CD14-positive monocyte (primary cell): ENCODE results near the gene NEURL4. TPM values are rescaled to one million over a fixed set of nuclear protein-coding genes. Genes with fewer than 3 reads are reported as not detected.

Experiments used
- DNase-seq, 3 donors: peaks; one replicate each; pipeline ENCODE4 v3.0.0-alpha.2; 2011 to 2022
- H2AFZ ChIP-seq: 2 replicates; pipeline ENCODE4 v1.6.0; 2012; ENCODE audit warnings: mild to moderate bottlenecking, low read depth, low read length, inconsistent platforms; ENCODE audit not compliant: insufficient read depth, poor library complexity, severe bottlenecking
- H3K27ac ChIP-seq, 2 donors: 1 replicate in 1 of 2; 2 replicates in 1 of 2; pipeline ENCODE4 v1.5.1; 2012 to 2013; ENCODE audit warnings: low read length in 2 of 2, control low read depth in 1 of 2, inconsistent platforms in 1 of 2, low read depth in 1 of 2, mild to moderate bottlenecking in 1 of 2
- H3K27me3 ChIP-seq, 2 donors: one replicate each; pipeline versions ENCODE4 v1.6.0 to v1.6.1; 2011 to 2013; ENCODE audit warnings: low read length in 2 of 2; ENCODE audit not compliant: control insufficient read depth in 2 of 2, insufficient read depth in 2 of 2
- H3K36me3 ChIP-seq, 2 donors: replicated peaks in 1 of 2; 1 replicate in 1 of 2; 2 replicates in 1 of 2; pipeline versions ENCODE4 v1.5.1 to v1.6.1; 2012 to 2013; ENCODE audit warnings: low read length in 2 of 2, control low read depth in 1 of 2, inconsistent platforms in 1 of 2, mild to moderate bottlenecking in 1 of 2; ENCODE audit not compliant: insufficient read depth in 2 of 2, control insufficient read depth in 1 of 2
- H3K4me1 ChIP-seq, 2 donors: 1 replicate in 1 of 2; 2 replicates in 1 of 2; pipeline versions ENCODE4 v1.5.1 to v1.6.1; 2012 to 2013; ENCODE audit warnings: low read length in 2 of 2, control low read depth in 1 of 2, inconsistent platforms in 1 of 2, mild to moderate bottlenecking in 1 of 2, moderate library complexity in 1 of 2; ENCODE audit not compliant: insufficient read depth in 2 of 2, control insufficient read depth in 1 of 2
- H3K4me2 ChIP-seq: replicated peaks from 2 replicates; pipeline ENCODE3; 2012; ENCODE audit warnings: low read length, moderate library complexity, mild to moderate bottlenecking; ENCODE audit not compliant: poor library complexity, severe bottlenecking; ENCODE audit errors: extremely low read depth
- H3K4me3 ChIP-seq, 3 experiments: fragments of 200-600 bp in 1 of 3; sonication (generic) in 1 of 3; replicated peaks in 1 of 3; 1 replicate in 2 of 3; 2 replicates in 1 of 3; pipeline ENCODE4 v1.5.1; 2011 to 2013; ENCODE audit warnings: low read length in 3 of 3, mild to moderate bottlenecking in 3 of 3, control low read depth in 2 of 3, low read depth in 2 of 3, inconsistent platforms in 1 of 3, moderate library complexity in 1 of 3
- H3K79me2 ChIP-seq: 2 replicates; pipeline ENCODE4 v1.6.0; 2012; ENCODE audit warnings: mild to moderate bottlenecking, control low read depth, inconsistent platforms, low read length, moderate library complexity; ENCODE audit not compliant: insufficient read depth
- H3K9ac ChIP-seq: 2 replicates; pipeline ENCODE4 v1.6.0; 2017; ENCODE audit warnings: low read length, mild to moderate bottlenecking; ENCODE audit not compliant: insufficient read depth, poor library complexity, severe bottlenecking
- H3K9me3 ChIP-seq, 2 donors: replicated peaks in 1 of 2; 1 replicate in 1 of 2; 2 replicates in 1 of 2; pipeline versions ENCODE4 v1.5.1 to v1.6.1; 2012 to 2013; ENCODE audit warnings: low read length in 2 of 2, control low read depth in 1 of 2; ENCODE audit not compliant: control insufficient read depth in 1 of 2, insufficient read depth in 1 of 2
- H4K20me1 ChIP-seq: 2 replicates; pipeline ENCODE4 v1.6.0; 2012; ENCODE audit warnings: mild to moderate bottlenecking, low read length, control low read depth, moderate library complexity; ENCODE audit not compliant: insufficient read depth
- H3K27ac Mint-ChIP-seq, 7 donors: one replicate each; pipeline ENCODE4 v1.8.0; 2020; ENCODE audit warnings: mild to moderate bottlenecking in 7 of 7, mixed read lengths in 7 of 7, moderate library complexity in 6 of 7, inconsistent platforms in 2 of 7
- H3K27me3 Mint-ChIP-seq, 3 donors: one replicate each; pipeline ENCODE4 v1.8.0; 2021 to 2022; ENCODE audit warnings: low read depth in 3 of 3, mild to moderate bottlenecking in 3 of 3, mixed read lengths in 3 of 3, moderate library complexity in 3 of 3, inconsistent platforms in 1 of 3
- H3K36me3 Mint-ChIP-seq, 2 donors: one replicate each; pipeline ENCODE4 v1.8.0; 2020; ENCODE audit warnings: mixed read lengths in 2 of 2, inconsistent platforms in 1 of 2, mild to moderate bottlenecking in 1 of 2
- H3K4me1 Mint-ChIP-seq: one replicate; pipeline ENCODE4 v1.8.0; 2020; ENCODE audit warnings: mild to moderate bottlenecking, mixed read lengths
- H3K4me3 Mint-ChIP-seq, 2 donors: one replicate each; pipeline ENCODE4 v1.8.0; 2020; ENCODE audit warnings: mild to moderate bottlenecking in 2 of 2, mixed read lengths in 2 of 2, moderate library complexity in 1 of 2
- H3K9me3 Mint-ChIP-seq, 7 donors: one replicate each; pipeline ENCODE4 v1.8.0; 2020 to 2022; ENCODE audit warnings: mixed read lengths in 7 of 7, mild to moderate bottlenecking in 6 of 7, moderate library complexity in 6 of 7, inconsistent platforms in 2 of 7
- WGBS: methylation state at CpG from one replicate; pipeline ENCODE4 v1.1.5; 2013; ENCODE audit warnings: missing lambda C conversion rate; ENCODE audit not compliant: insufficient coverage; 5-methylcytosine and 5-hydroxymethylcytosine counted together
- intact Hi-C, 2 donors: fragments of 100-400 bp; cut with micrococcal nuclease; formaldehyde crosslinking; loops; one replicate each; pipeline versions ENCODE4 v1.15.0 to v1.15.1; 2023
- polyA plus RNA-seq, 3 donors: library from polyadenylated mRNA; depleted of rRNA in 1 of 3; unstranded in 2 of 3; stranded (reverse) in 1 of 3; fragments of 300-500 nt in 2 of 3; fragments of >200 nt in 1 of 3; fragmentation: Illumina TruSeq in 2 of 3; gene quantifications; 1 replicate in 2 of 3; 2 replicates in 1 of 3; pipeline ENCODE4 v1.2.3, GENCODE V29; 2012 to 2021
- TF ChIP-seq, protein P1 (sequence below): fragments of 200-600 bp; IDR thresholded peaks from one replicate; pipeline ENCODE4 v1.8.0; 2022; ENCODE audit warnings: antibody characterized with exemption, mild to moderate bottlenecking

The NEURL4 gene
- polyA plus RNA-seq, 3 donors, result 0.35 to 42.6 (median 0.44) TPM

DNA sequence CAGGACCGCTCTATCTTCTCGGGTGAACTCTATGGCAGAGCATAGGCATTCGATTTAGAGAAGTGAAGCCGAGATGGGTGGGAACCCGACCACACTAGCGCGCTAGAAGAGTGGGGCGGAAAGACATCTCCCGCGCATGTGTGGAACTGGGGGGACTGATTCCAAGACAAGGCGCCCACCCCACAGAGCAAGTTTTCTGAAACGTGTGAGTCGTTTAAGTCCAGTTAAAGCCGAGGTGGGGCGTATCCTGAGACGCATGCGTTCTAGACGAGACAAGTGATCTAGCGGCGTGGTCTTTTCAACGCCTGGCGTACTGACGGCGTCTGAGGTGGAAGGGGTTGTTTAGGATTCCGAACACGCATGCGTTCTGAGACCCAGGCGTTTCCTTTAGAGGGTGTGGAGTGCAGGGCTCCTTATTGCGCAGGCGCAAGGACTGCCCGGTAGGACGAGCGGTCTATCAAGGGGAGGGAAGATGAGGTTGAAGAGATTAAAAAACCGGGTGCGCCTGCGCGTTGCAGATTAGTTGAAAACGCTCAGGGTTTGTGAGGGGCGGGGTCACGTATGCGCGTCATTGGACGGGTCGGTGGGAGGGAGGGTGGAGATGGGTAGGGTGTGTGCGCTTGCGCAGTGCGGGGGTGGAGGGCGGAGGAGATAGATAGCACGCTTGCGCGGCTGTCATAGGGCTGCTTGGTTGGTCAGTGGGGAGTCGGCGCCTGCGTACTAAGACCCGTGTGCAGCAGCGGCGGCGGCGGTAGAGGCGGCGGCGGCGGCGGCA, 22.0 kb downstream of the NEURL4 start, which contains the start of gene EIF5A:
Gene EIF5A (plus strand): TSS at position 718 of the 775 bp plus-strand sequence. CDS start 2,008 bp downstream, outside the sequence.
- Mint-ChIP-seq H3K4me1 (peaks cover 21% of the 10 kb centered on the region), H3K27ac (peak within 1 kb of the TSS; percentile 96 to 100 (median 99)), H3K36me3 (peaks cover 28 to 31% of the 10 kb centered on the region in 2 donors), H3K9me3 (peaks cover 0 to 3% (median 0%) of the 10 kb centered on the region in 7 donors), H3K27me3 (peaks cover 0 to 5% (median 4%) of the 10 kb centered on the region in 3 donors), H3K4me3 (peak within 1 kb of the TSS; percentile 85 to 93)
- H3K36me3 ChIP-seq, result peaks cover 27% of the 10 kb centered on the region in 2 donors
- peak; percentile 100 for DNase-seq
- peak within 1 kb of the TSS; percentile 93 for H3K9ac ChIP-seq
- no peaks in the 10 kb centered on the region for H3K9me3 ChIP-seq
- TF ChIP-seq, protein P1, sequence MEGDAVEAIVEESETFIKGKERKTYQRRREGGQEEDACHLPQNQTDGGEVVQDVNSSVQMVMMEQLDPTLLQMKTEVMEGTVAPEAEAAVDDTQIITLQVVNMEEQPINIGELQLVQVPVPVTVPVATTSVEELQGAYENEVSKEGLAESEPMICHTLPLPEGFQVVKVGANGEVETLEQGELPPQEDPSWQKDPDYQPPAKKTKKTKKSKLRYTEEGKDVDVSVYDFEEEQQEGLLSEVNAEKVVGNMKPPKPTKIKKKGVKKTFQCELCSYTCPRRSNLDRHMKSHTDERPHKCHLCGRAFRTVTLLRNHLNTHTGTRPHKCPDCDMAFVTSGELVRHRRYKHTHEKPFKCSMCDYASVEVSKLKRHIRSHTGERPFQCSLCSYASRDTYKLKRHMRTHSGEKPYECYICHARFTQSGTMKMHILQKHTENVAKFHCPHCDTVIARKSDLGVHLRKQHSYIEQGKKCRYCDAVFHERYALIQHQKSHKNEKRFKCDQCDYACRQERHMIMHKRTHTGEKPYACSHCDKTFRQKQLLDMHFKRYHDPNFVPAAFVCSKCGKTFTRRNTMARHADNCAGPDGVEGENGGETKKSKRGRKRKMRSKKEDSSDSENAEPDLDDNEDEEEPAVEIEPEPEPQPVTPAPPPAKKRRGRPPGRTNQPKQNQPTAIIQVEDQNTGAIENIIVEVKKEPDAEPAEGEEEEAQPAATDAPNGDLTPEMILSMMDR, result no peak
- H3K27me3 ChIP-seq, result no peaks in the 10 kb centered on the region
- H3K4me2 ChIP-seq, result peak within 1 kb of the TSS; percentile 87
- peaks cover 24 to 26% of the 10 kb centered on the region in 2 donors for H3K4me1 ChIP-seq
- H2AFZ ChIP-seq, result peak within 1 kb of the TSS; percentile 82
- peaks cover 41% of the 10 kb centered on the region for H4K20me1 ChIP-seq
- intact Hi-C loops, result loop anchor here (2.0 to 10.0 kb wide), 5 partner anchors 54 to 378 kb away; partner anchors contain the start of genes ELP5 (in 2 of the 2), PHF23 (in 2 of the 2), CTDNEP1 (in 1 of the 2) and MPDU1 (in 1 of the 2)
- H3K79me2 ChIP-seq, result peaks cover 44% of the 10 kb centered on the region
- peak within 1 kb of the TSS; percentile 95 to 96 for H3K27ac ChIP-seq
- WGBS, result under 1% methylated on average over 61 of the region's 64 CpGs
- peak within 1 kb of the TSS; percentile 66 to 97 (median 72) for H3K4me3 ChIP-seq

DNA sequence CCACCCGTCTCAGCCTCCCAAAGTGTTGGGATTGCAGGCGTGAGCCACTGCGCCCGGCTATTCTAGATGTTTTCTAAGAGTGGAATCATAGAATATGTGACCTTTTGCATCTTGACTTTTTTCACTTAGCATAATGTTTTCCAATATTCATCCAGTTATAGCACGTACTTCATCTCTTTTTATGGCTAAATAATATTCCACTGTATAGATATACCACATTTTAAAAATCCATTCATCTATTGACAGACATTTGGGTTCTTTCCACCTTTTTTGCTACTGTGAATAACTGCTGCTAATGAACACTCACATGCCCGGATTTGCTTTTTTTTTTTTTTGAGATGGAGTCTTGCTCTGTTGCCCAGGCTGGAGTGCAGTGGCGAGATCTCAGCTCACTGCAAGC, 25.0 kb downstream of the NEURL4 start:
- TF ChIP-seq, protein P1, result no peak
- Mint-ChIP-seq H3K27me3 (peaks cover 0 to 16% (median 8%) of the 10 kb centered on the region in 3 donors), H3K36me3 (peaks cover 1% of the 10 kb centered on the region in 2 donors), H3K9me3 (peaks cover 0 to 3% (median 0%) of the 10 kb centered on the region in 7 donors), H3K4me1 (peaks cover 7% of the 10 kb centered on the region), H3K4me3 (no peak overlapping the region), H3K27ac (no peak overlapping the region)
- H3K79me2 ChIP-seq, result peaks cover 18% of the 10 kb centered on the region
- no peaks in the 10 kb centered on the region for H3K9me3 ChIP-seq
- intact Hi-C loops, result loop anchor here in 1 of 2 donors (10.0 kb wide), 1 partner anchor 381 kb away; the partner anchor contains the start of genes TP53 and WRAP53
- H4K20me1 ChIP-seq, result peaks cover 14% of the 10 kb centered on the region
- DNase-seq, result no peak
- no peak overlapping the region for H3K4me2 ChIP-seq
- no peak overlapping the region for H3K27ac ChIP-seq
- 100% methylated on average over 1 of the region's 7 CpGs for WGBS
- no peak overlapping the region for H2AFZ ChIP-seq
- no peak overlapping the region for H3K9ac ChIP-seq
- no peak overlapping the region for H3K4me3 ChIP-seq
- H3K4me1 ChIP-seq, result peaks cover 11 to 16% of the 10 kb centered on the region in 2 donors
- H3K27me3 ChIP-seq, result no peaks in the 10 kb centered on the region
- H3K36me3 ChIP-seq, result no peaks in the 10 kb centered on the region
